IPS-NIHi7 (cell line): Measurements from ENCODE around the gene LCK.
A peak's percentile ranks its signal among the peaks of the same experiment; 100 is the strongest.
"Not testable (repeated sequence)": the region's sequence is repeated elsewhere in the genome, so short reads cannot be mapped to it uniquely, and the experiment has no call there.

Experiments
- DNase-seq: peaks from one replicate; pipeline ENCODE4 v3.0.0; 2012; ENCODE audit warnings: mixed read lengths; ENCODE audit errors: extremely low spot score

The LCK gene

DNA sequence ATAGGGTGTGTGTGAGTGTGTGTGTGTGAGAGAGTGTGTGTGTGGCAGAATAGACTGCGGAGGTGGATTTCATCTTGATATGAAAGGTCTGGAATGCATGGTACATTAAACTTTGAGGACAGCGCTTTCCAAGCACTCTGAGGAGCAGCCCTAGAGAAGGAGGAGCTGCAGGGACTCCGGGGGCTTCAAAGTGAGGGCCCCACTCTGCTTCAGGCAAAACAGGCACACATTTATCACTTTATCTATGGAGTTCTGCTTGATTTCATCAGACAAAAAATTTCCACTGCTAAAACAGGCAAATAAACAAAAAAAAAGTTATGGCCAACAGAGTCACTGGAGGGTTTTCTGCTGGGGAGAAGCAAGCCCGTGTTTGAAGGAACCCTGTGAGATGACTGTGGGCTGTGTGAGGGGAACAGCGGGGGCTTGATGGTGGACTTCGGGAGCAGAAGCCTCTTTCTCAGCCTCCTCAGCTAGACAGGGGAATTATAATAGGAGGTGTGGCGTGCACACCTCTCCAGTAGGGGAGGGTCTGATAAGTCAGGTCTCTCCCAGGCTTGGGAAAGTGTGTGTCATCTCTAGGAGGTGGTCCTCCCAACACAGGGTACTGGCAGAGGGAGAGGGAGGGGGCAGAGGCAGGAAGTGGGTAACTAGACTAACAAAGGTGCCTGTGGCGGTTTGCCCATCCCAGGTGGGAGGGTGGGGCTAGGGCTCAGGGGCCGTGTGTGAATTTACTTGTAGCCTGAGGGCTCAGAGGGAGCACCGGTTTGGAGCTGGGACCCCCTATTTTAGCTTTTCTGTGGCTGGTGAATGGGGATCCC, 22.5 kb downstream of the LCK start:
- peak; percentile 92 for DNase-seq

- DNase-seq = peak; percentile 39
Observed at GRCh38 chr1:32274646-32275340, 23.7 kb downstream of the LCK start.

DNA sequence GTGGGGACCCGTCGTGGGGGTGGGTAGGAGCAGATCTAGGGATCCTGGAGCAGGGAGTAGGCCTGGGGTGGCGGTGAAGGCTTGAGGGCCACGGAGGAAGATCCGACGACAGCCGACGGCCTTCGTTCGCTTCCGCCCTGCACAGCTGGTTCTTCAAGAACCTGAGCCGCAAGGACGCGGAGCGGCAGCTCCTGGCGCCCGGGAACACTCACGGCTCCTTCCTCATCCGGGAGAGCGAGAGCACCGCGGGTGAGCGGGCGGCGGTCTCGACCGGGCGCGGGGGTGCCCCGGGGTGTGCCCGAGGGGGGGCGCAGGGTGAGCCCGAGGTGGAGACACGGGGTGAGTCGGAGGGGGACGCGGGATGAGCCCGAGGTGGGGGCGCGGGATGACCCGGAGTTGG, 24.4 kb downstream of the LCK start:
- DNase-seq = no peak

DNA sequence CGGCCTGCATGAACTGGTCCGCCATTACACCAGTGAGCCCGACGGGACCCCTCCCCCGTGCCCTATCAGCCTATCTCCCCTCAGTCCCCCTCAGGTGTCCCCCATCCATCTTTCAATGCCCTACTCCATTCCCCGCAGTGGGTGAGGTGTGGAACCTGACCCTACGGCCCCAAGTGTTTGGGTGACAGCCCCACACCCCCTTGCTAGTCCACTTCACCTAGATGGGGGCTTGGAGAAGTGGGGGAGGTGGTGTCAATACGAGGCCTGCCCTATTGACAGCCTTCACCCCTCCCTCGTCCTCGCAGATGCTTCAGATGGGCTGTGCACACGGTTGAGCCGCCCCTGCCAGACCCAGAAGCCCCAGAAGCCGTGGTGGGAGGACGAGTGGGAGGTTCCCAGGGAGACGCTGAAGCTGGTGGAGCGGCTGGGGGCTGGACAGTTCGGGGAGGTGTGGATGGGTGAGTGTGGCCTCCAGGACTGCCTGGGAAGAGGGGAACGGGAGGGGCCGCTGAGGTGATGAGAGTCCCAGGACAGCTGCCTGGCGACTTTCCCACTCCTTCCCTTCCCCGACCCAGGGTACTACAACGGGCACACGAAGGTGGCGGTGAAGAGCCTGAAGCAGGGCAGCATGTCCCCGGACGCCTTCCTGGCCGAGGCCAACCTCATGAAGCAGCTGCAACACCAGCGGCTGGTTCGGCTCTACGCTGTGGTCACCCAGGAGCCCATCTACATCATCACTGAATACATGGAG, 25.1 kb downstream of the LCK start:
- no peak for DNase-seq

- not testable (repeated sequence) for DNase-seq
Observed at GRCh38 chr1:32284777-32285176, 33.7 kb downstream of the LCK start.

- no peak for DNase-seq
Observed at GRCh38 chr1:32285658-32286057, 34.6 kb downstream of the LCK start.

GRCh38 chr1:32286763-32287162, 35.7 kb downstream of the LCK start:
- DNase-seq = peak; percentile 48

GRCh38 chr1:32289256-32289655, 38.2 kb downstream of the LCK start:
- DNase-seq = no peak

DNA sequence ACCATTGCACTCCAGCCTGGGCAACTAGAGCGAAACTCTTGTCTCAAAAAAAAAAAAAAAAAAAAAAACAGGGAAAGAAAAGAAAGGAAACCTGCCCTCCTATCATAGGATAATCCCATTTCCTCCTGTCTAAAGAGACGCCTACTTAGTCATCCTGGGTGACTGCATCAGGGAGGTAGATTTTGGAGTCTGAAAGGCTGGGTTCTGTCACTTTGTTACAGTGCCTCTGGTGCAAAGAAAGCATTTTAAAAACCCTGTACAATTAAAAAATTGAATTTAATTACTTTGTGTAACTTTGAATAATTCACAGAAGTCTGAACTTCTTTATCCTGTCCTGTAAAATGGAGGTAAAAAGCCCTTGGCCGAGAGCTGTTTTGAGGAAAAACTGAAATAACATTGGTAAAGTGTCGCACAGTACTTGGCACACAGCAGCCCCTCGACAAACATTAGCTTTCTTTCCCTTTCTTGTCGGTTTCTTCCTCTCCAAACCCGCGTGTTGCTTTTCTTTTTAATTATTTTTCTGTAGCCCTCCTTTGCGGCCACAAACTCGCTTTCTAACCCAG, 40.2 kb downstream of the LCK start:
- DNase-seq = no peak

GRCh38 chr1:32291708-32292538, 40.9 kb downstream of the LCK start, which contains the start of gene HDAC1:
HDAC1 (plus strand) TSS chr1:32292083; CDS start chr1:32292170, 87 bp downstream.
- peak; percentile 98 for DNase-seq

DNA sequence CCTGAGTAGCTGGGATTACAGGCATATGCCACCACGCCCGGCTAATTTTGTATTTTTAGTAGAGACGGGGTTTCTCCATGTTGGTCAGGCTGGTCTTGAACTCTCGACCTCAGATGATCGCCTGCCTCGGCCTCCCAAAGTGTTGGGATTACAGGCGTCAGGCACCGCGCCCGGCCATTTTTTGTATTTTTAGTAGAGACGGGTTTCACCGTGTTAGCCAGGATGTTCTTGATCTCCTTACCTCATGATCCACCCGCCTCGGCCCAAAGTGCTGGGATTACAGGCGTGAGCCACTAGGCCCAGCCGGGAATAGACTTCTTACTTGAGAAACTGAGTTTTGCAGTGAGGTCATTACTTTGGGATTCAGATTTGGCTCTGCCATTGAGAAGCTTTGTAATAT, 47.1 kb downstream of the LCK start:
- not testable (repeated sequence) for DNase-seq

DNA sequence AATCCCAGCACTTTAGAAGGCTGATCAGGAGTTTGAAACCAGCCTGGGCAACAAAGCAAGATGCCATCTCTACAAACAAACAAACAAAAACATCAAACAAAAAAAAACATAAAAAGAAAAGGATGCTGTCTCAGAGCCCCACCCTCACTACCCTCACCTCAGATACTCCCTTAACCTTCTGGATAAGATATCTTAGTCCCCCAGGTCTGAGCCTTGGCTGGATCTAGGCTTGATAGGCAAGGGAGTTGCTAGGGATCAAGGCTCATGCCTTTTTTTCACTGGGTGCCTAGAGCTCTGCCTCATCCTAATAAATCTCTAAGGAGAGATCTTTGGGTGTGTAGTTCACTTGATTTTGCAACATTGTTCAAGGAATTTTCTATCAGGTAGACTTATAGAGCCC, 48.3 kb downstream of the LCK start:
- no peak for DNase-seq

GRCh38 chr1:32303358-32303757, 52.3 kb downstream of the LCK start:
- no peak for DNase-seq

DNA sequence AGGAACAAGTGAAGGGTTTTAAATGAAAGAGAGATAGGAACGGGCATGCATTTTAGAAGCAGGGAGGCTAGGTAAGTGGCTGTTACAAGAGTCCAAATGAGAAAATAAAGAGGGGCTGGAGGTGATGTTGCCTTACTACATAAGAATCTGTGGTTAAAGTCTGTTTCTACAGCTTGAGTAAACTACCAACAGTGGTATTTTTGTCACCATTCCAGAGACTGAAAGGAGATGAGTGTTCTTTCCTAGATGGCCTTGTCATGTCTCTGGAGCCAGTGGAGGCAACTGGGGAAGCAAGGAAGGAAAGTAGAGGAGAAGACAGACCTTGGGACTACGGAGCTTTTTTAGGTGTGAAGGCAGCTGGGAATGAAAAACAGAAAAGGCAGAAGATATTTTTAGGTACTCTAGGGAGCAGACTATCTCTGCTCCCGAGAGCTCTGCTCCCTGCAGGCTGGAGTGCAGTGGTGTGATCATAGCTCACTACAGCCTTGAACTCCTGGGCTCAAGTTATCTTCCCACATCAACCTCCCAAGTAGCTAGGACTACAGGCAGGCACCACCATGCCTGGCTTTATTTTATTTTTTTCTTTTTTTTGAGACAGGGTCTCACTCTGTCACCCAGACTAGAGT, 53.0 kb downstream of the LCK start:
- DNase-seq = no peak

- no peak for DNase-seq
Observed at GRCh38 chr1:32305310-32305709, 54.2 kb downstream of the LCK start.

GRCh38 chr1:32307324-32307723, 56.3 kb downstream of the LCK start:
- no peak for DNase-seq

DNA sequence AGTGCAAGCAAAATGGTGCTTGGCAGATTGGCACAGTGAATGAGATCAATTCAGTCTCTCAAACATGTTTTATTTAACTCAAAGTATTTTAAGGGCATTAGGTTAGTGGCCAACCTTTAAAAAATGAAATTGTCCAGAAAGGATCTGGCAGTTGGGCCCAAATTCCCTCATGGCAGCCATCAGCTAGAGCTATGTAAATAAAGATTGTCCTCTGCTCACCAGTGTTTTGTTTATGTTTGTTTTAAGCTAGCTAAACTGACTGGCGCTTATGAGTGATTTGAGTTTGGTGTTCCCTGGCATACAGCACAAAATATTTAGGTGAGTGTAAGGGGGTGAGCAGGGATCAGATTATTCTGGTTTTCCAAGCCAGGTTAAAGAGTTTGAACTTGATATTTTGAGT, 58.9 kb downstream of the LCK start:
- DNase-seq = no peak

DNA sequence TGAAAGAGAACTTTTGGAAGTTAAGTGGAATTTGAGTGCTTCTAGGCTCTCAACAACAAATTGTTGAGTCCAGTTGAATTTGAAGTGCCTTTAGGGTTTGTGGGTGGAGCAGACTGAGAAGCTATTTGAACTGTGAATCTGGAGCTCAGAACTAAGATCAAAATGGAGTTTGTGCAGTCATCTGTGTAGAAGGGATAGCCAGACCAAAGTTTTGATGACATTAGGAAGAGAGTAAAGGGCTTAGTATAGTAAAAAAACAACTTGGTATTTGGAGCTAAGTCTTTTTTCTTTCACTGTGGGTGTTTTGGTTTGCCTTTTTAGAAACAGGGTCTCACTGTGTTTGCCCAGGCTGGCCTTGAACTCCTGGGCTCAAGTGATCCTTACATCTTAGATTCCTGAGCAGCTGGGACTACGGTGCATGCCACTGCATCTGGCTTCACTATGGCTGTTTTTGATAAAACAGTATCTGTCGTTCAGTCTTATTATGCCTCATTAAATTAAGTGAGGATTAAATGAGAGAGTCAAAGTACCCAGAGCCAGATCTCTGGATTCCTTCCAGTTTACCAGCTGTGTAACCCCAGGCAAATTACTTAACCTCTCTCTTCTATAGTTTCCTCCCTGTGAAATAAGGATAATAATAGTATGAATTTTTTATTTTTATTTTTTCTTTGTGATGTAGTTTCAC, 60.8 kb downstream of the LCK start:
- no peak for DNase-seq

DNA sequence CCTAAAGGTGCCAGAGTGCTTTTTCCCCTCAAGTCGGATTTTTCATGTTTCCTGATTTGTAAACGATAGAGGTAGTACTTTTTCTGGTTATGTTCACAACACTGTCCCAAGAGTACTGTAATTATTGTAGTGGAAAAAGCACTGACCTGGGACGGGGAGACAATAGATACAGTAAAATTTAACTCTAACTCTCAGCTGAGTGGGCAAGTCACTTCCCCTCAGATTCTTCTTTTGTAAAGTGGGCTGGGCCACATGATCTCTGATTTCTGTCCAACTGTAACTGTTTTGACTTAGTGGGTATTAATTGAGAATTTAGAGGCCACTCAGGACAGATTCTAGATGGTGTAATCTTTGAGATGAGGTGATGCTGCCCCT, 65.8 kb downstream of the LCK start:
- DNase-seq = no peak
